ENCODE measurements around the gene GLIS1.

DNA sequence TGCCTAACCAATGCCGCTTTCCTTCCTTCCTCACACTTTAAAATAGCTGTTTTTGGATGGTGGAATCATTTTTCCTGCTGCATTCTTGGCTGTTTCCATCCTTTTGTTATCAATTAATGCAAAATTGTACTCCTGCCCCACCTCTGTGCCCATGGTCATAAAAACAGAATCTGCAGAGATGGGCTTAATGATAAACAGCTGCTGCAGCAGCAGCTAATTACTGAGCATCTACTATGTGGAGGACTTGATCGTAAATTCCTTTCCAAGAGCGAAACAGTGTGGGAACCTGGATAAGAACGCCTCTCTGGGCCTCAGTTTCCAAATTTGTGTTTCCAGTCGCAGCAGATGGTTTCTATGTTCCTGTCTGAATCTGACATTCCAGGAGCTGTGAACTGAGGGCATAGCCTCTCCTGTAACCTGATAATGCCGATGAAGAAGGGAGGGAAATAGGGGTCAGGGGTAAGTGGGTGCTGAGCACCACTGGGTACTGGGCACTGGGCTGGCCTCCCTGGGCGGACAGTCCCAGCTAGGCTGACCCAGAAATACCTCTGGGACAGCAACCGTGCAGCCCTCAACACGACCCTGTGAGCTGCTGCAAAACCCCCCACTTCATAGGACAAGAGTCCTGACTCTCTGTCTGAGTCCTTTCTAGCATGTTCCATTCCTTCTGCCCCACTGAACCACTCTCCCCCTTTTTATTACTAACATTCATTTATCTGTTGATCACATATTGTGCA, 158.1 kb downstream of the GLIS1 start:
- no peak for TF ChIP-seq SOX15 (CRISPR knock-in tag; IDR thresholded peaks at IDR 0.05)
- TF ChIP-seq FOXK1 (CRISPR knock-in tag; IDR thresholded peaks at IDR 0.05): no peak
- TF ChIP-seq, protein P1, sequence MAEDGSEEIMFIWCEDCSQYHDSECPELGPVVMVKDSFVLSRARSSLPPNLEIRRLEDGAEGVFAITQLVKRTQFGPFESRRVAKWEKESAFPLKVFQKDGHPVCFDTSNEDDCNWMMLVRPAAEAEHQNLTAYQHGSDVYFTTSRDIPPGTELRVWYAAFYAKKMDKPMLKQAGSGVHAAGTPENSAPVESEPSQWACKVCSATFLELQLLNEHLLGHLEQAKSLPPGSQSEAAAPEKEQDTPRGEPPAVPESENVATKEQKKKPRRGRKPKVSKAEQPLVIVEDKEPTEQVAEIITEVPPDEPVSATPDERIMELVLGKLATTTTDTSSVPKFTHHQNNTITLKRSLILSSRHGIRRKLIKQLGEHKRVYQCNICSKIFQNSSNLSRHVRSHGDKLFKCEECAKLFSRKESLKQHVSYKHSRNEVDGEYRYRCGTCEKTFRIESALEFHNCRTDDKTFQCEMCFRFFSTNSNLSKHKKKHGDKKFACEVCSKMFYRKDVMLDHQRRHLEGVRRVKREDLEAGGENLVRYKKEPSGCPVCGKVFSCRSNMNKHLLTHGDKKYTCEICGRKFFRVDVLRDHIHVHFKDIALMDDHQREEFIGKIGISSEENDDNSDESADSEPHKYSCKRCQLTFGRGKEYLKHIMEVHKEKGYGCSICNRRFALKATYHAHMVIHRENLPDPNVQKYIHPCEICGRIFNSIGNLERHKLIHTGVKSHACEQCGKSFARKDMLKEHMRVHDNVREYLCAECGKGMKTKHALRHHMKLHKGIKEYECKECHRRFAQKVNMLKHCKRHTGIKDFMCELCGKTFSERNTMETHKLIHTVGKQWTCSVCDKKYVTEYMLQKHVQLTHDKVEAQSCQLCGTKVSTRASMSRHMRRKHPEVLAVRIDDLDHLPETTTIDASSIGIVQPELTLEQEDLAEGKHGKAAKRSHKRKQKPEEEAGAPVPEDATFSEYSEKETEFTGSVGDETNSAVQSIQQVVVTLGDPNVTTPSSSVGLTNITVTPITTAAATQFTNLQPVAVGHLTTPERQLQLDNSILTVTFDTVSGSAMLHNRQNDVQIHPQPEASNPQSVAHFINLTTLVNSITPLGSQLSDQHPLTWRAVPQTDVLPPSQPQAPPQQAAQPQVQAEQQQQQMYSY (CRISPR knock-in tag; IDR thresholded peaks at IDR 0.05): no peak
- TF ChIP-seq, protein P2, sequence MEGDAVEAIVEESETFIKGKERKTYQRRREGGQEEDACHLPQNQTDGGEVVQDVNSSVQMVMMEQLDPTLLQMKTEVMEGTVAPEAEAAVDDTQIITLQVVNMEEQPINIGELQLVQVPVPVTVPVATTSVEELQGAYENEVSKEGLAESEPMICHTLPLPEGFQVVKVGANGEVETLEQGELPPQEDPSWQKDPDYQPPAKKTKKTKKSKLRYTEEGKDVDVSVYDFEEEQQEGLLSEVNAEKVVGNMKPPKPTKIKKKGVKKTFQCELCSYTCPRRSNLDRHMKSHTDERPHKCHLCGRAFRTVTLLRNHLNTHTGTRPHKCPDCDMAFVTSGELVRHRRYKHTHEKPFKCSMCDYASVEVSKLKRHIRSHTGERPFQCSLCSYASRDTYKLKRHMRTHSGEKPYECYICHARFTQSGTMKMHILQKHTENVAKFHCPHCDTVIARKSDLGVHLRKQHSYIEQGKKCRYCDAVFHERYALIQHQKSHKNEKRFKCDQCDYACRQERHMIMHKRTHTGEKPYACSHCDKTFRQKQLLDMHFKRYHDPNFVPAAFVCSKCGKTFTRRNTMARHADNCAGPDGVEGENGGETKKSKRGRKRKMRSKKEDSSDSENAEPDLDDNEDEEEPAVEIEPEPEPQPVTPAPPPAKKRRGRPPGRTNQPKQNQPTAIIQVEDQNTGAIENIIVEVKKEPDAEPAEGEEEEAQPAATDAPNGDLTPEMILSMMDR (IDR thresholded peaks at IDR 0.05): no peak
- TF ChIP-seq, protein P3, sequence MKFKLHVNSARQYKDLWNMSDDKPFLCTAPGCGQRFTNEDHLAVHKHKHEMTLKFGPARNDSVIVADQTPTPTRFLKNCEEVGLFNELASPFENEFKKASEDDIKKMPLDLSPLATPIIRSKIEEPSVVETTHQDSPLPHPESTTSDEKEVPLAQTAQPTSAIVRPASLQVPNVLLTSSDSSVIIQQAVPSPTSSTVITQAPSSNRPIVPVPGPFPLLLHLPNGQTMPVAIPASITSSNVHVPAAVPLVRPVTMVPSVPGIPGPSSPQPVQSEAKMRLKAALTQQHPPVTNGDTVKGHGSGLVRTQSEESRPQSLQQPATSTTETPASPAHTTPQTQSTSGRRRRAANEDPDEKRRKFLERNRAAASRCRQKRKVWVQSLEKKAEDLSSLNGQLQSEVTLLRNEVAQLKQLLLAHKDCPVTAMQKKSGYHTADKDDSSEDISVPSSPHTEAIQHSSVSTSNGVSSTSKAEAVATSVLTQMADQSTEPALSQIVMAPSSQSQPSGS (CRISPR knock-in tag; IDR thresholded peaks at IDR 0.05; ENCODE audit: borderline replicate concordance, low read depth): no peak
- no peak for TF ChIP-seq TEAD1 (CRISPR knock-in tag; IDR thresholded peaks at IDR 0.05)
- TF ChIP-seq, protein P4, sequence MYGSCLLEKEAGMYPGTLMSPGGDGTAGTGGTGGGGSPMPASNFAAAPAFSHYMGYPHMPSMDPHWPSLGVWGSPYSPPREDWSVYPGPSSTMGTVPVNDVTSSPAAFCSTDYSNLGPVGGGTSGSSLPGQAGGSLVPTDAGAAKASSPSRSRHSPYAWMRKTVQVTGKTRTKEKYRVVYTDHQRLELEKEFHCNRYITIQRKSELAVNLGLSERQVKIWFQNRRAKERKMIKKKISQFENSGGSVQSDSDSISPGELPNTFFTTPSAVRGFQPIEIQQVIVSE (CRISPR knock-in tag; IDR thresholded peaks at IDR 0.05; ENCODE audit: borderline replicate concordance): no peak
- TF ChIP-seq ZNF121 (CRISPR knock-in tag; IDR thresholded peaks at IDR 0.05): no peak
